GM18867 (cell line): ENCODE measurements around the gene ITGB1BP2.
"Not testable (repeated sequence)": the region's sequence is repeated elsewhere in the genome, so short reads cannot be mapped to it uniquely, and the experiment has no call there.

ENCODE experiments used
- ATAC-seq: cut with Tn5 transposase; IDR thresholded peaks from one replicate; pipeline ENCODE4 v1.9.1; 2021; ENCODE audit warnings: mild to moderate bottlenecking, moderate library complexity; ENCODE audit not compliant: unreplicated experiment

The ITGB1BP2 gene

GRCh38 chrX:71300495-71300894 lies 1.1 kb upstream of the ITGB1BP2 start:
- ATAC-seq: not testable (repeated sequence)

- no peak for ATAC-seq
These were observed 1.1 kb downstream of the ITGB1BP2 start for GRCh38 chrX:71302461-71303213.

DNA sequence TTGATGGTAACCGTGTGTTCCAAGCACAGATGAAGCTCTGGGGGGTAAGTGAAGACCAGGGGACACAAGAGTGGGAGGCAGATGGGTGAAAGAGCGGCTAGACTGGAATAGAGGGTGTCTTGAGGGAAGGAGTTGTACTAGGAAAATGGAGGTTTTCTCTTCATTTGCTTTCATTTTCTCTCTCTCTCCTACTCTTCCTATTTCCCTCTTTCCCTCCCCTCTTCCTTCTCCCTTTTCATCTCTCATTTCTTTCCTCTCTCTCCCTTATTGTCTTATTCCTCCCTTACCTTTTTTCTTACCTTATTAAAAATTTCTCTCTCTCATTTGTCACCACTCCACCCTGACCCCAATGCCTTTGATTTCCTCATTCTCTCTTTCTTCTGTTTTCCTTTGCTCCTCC lies 3.0 kb downstream of the ITGB1BP2 start:
- ATAC-seq: no peak

- no peak for ATAC-seq
These were observed 14.4 kb downstream of the ITGB1BP2 start for GRCh38 chrX:71315917-71316316.

GRCh38 chrX:71316959-71317358 lies 15.4 kb downstream of the ITGB1BP2 start:
- ATAC-seq: not testable (repeated sequence)

- no peak for ATAC-seq
These were observed 18.6 kb downstream of the ITGB1BP2 start for GRCh38 chrX:71320126-71320525.

DNA sequence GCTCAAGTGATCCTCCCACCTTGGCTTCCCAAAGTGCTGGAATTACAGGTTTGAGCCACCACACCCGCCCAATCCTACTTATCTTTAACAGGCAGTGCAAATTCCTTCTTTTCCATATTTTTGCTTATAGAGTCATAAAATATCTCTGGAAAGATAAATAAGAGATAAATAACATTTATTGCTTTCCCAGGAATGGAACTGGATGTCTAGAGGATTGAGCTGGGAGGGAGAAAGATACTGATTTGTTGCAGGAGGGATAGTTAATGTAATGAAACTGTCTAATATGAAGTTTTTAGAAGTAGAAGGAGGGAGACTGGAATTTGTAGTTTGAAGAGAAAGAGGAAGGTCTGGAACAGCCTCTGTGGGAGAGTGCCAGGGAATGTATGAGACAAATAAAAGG lies 20.2 kb downstream of the ITGB1BP2 start:
- no peak for ATAC-seq

DNA sequence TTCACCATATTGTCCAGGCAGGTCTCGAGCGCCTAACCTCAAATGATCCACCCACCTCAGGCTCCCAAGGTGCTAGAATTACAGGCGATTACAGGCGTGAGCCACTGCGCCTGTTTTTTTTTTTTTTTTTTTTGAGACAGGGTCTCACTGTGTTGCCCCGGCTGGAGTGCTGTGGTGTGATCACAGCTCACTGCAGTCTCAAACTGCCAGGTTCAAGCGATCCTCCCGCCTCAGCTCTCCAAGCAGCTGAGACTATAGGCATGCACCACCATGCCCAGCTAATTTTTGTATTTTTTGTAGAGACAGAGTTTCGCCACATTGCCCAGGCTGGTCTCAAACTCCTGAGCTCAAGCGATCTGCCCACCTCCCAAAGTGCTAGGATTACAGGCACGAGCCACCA lies 22.9 kb downstream of the ITGB1BP2 start:
- not testable (repeated sequence) for ATAC-seq

- no peak for ATAC-seq
These were observed 24.8 kb downstream of the ITGB1BP2 start for GRCh38 chrX:71326394-71326793.

DNA sequence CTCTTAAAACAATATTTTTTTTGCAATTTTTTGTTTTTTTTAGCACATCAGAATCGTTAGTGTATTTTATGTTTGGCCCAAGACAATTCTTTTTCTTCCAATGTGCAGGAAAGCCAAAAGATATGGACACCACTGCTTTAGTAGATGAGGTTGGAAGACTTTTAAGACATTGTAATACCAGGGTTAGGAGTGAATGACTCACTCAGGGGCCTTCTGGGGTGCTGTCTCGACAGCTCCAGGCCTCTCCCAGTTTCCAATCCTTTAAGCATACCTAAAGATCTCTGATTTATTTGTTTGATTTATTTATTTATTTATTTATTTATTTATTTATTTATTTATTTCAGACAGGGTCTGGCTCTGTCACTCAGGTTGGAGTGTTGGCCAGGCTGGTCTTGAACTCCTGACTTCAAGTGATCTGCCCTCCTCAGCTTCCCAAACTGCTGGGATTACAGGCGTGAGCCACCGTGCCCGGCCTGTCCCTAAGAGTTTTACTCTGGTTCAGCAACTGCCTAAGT lies 47.7 kb downstream of the ITGB1BP2 start:
- not testable (repeated sequence) for ATAC-seq

DNA sequence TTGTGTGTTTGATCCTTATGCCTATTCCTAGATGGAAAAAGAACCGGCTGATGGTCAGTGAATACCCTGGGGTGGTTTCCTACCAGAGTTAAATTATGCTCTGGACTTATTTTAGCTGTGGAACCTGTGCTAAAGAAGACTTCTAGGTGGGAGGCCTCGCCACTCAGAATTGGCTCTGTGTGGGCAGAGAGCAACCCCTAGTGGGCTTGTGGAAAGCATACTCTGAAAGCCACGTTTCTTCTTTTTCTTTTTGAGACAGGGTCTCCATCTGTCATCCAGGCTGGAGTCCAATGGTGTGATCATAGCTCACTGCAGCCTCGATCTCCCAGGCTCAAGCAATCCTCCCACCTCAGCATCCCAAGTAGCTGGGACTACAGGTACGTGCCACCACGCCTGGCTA lies 48.3 kb downstream of the ITGB1BP2 start:
- ATAC-seq: not testable (repeated sequence)

DNA sequence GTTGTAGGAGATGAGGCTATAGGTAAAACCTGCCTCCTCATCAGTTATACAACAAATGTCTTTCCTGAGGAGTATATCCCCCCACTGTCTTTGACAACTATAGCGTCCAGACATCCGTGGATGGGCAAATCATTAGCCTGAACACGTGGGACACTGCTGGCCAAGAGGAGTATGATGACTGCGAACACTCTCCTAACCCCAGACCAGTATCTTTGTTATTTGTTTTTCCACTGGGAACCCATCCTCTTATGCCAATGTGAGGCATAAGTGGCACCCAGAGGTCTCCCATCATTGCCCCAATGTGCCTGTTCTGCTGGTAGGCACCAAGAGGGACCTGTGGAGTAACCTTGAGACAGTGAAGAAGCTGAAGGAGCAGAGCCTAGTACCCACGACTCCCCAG lies 50.9 kb downstream of the ITGB1BP2 start:
- ATAC-seq: not testable (repeated sequence)
